Measurements from ENCODE around the gene SLC17A9.

Gene SLC17A9

GRCh38 chr20:62942456-62942855 is 10.1 kb upstream of the SLC17A9 start:
- Histone ChIP-seq H3K9ac (ENCODE audit: low read depth, low read length) (no peak overlapping the region), H3K4me1 (ENCODE audit: insufficient read depth, low read length) (peaks cover 10% of the 10 kb centered on the region), H3K27ac (ENCODE audit: low read depth, low read length) (no peak overlapping the region), H3K27me3 (ENCODE audit: insufficient read depth, low read length) (no peaks in the 10 kb centered on the region), H3K36me3 (ENCODE audit: insufficient read depth, low read length) (peaks cover 64% of the 10 kb centered on the region), H3K4me3 (ENCODE audit: low read length) (no peak overlapping the region), H3K9me3 (ENCODE audit: insufficient read depth, low read depth, low read length) (no peaks in the 10 kb centered on the region)
- 91% methylated on average over 2 of the region's 2 CpGs for WGBS

- Histone ChIP-seq H3K4me1 (ENCODE audit: insufficient read depth, low read length) (peaks cover 10% of the 10 kb centered on the region), H3K27ac (ENCODE audit: low read depth, low read length) (no peak overlapping the region), H3K9ac (ENCODE audit: low read depth, low read length) (no peak overlapping the region), H3K36me3 (ENCODE audit: insufficient read depth, low read length) (peaks cover 73% of the 10 kb centered on the region), H3K4me3 (ENCODE audit: low read length) (no peak overlapping the region), H3K27me3 (ENCODE audit: insufficient read depth, low read length) (no peaks in the 10 kb centered on the region), H3K9me3 (ENCODE audit: insufficient read depth, low read depth, low read length) (no peaks in the 10 kb centered on the region)
- WGBS, result 94% methylated on average over 14 of the region's 14 CpGs
These were observed 9.1 kb upstream of the SLC17A9 start for GRCh38 chr20:62943396-62943795.

GRCh38 chr20:62944184-62944583 is 8.3 kb upstream of the SLC17A9 start:
- H3K9ac ChIP-seq (ENCODE audit: low read depth, low read length), result no peak overlapping the region
- peaks cover 7% of the 10 kb centered on the region for H3K4me1 ChIP-seq (ENCODE audit: insufficient read depth, low read length)
- H3K9me3 ChIP-seq (ENCODE audit: insufficient read depth, low read depth, low read length), result no peaks in the 10 kb centered on the region
- H3K4me3 ChIP-seq (ENCODE audit: low read length), result no peak overlapping the region
- no peak overlapping the region for H3K27ac ChIP-seq (ENCODE audit: low read depth, low read length)
- no peaks in the 10 kb centered on the region for H3K27me3 ChIP-seq (ENCODE audit: insufficient read depth, low read length)
- peaks cover 81% of the 10 kb centered on the region for H3K36me3 ChIP-seq (ENCODE audit: insufficient read depth, low read length)
- WGBS, result 96% methylated on average over 8 of the region's 8 CpGs

- H3K9me3 ChIP-seq (ENCODE audit: insufficient read depth, low read depth, low read length), result no peaks in the 10 kb centered on the region
- H3K9ac ChIP-seq (ENCODE audit: low read depth, low read length), result no peak overlapping the region
- H3K36me3 ChIP-seq (ENCODE audit: insufficient read depth, low read length), result peaks cover 87% of the 10 kb centered on the region
- no peaks in the 10 kb centered on the region for H3K27me3 ChIP-seq (ENCODE audit: insufficient read depth, low read length)
- H3K27ac ChIP-seq (ENCODE audit: low read depth, low read length), result no peak overlapping the region
- no peak overlapping the region for H3K4me3 ChIP-seq (ENCODE audit: low read length)
- H3K4me1 ChIP-seq (ENCODE audit: insufficient read depth, low read length), result 0 out of 2 replicates have a peak, but pooled peaks cover 2% of the 10 kb centered on the region
- WGBS, result 94% methylated on average over 10 of the region's 10 CpGs
These were observed 7.8 kb upstream of the SLC17A9 start for GRCh38 chr20:62944746-62945145.

- Histone ChIP-seq H3K36me3 (ENCODE audit: insufficient read depth, low read length) (peaks cover 92% of the 10 kb centered on the region), H3K27ac (ENCODE audit: low read depth, low read length) (no peak overlapping the region), H3K9ac (ENCODE audit: low read depth, low read length) (no peak overlapping the region), H3K9me3 (ENCODE audit: insufficient read depth, low read depth, low read length) (no peaks in the 10 kb centered on the region), H3K4me3 (ENCODE audit: low read length) (no peak overlapping the region), H3K27me3 (ENCODE audit: insufficient read depth, low read length) (no peaks in the 10 kb centered on the region), H3K4me1 (ENCODE audit: insufficient read depth, low read length) (no peaks in the 10 kb centered on the region)
- 96% methylated on average over 25 of the region's 25 CpGs for WGBS
These were observed 6.7 kb upstream of the SLC17A9 start for GRCh38 chr20:62945771-62946339.

GRCh38 chr20:62946918-62947317 is 5.6 kb upstream of the SLC17A9 start:
- H3K27ac ChIP-seq (ENCODE audit: low read depth, low read length), result no peak overlapping the region
- H3K4me1 ChIP-seq (ENCODE audit: insufficient read depth, low read length), result no peaks in the 10 kb centered on the region
- no peak overlapping the region for H3K9ac ChIP-seq (ENCODE audit: low read depth, low read length)
- no peaks in the 10 kb centered on the region for H3K27me3 ChIP-seq (ENCODE audit: insufficient read depth, low read length)
- whole genome bisulfite sequencing, result 94% methylated on average over 10 of the region's 10 CpGs
- H3K4me3 ChIP-seq (ENCODE audit: low read length), result no peak overlapping the region
- H3K9me3 ChIP-seq (ENCODE audit: insufficient read depth, low read depth, low read length), result no peaks in the 10 kb centered on the region
- peaks cover 81% of the 10 kb centered on the region for H3K36me3 ChIP-seq (ENCODE audit: insufficient read depth, low read length)

GRCh38 chr20:62947532-62948300 is 4.8 kb upstream of the SLC17A9 start:
- H3K4me3 ChIP-seq (ENCODE audit: low read length), result no peak overlapping the region
- no peak overlapping the region for H3K9ac ChIP-seq (ENCODE audit: low read depth, low read length)
- no peak overlapping the region for H3K27ac ChIP-seq (ENCODE audit: low read depth, low read length)
- no peaks in the 10 kb centered on the region for H3K27me3 ChIP-seq (ENCODE audit: insufficient read depth, low read length)
- WGBS, result 90% methylated on average over 17 of the region's 17 CpGs
- peaks cover 76% of the 10 kb centered on the region for H3K36me3 ChIP-seq (ENCODE audit: insufficient read depth, low read length)
- no peaks in the 10 kb centered on the region for H3K4me1 ChIP-seq (ENCODE audit: insufficient read depth, low read length)
- no peaks in the 10 kb centered on the region for H3K9me3 ChIP-seq (ENCODE audit: insufficient read depth, low read depth, low read length)

- no peak overlapping the region for H3K27ac ChIP-seq (ENCODE audit: low read depth, low read length)
- peaks cover 8% of the 10 kb centered on the region for H3K4me1 ChIP-seq (ENCODE audit: insufficient read depth, low read length)
- H3K9ac ChIP-seq (ENCODE audit: low read depth, low read length), result no peak overlapping the region
- no peak overlapping the region for H3K4me3 ChIP-seq (ENCODE audit: low read length)
- WGBS, result 94% methylated on average over 6 of the region's 6 CpGs
- peaks cover 61% of the 10 kb centered on the region for H3K36me3 ChIP-seq (ENCODE audit: insufficient read depth, low read length)
- H3K27me3 ChIP-seq (ENCODE audit: insufficient read depth, low read length), result no peaks in the 10 kb centered on the region
- H3K9me3 ChIP-seq (ENCODE audit: insufficient read depth, low read depth, low read length), result no peaks in the 10 kb centered on the region
These were observed 3.2 kb upstream of the SLC17A9 start for GRCh38 chr20:62949153-62949821.

- Histone ChIP-seq H3K9me3 (ENCODE audit: insufficient read depth, low read depth, low read length) (no peaks in the 10 kb centered on the region), H3K4me3 (ENCODE audit: low read length) (no peak overlapping the region), H3K9ac (ENCODE audit: low read depth, low read length) (no peak overlapping the region), H3K36me3 (ENCODE audit: insufficient read depth, low read length) (peaks cover 54% of the 10 kb centered on the region), H3K27ac (ENCODE audit: low read depth, low read length) (no peak overlapping the region), H3K27me3 (ENCODE audit: insufficient read depth, low read length) (no peaks in the 10 kb centered on the region), H3K4me1 (ENCODE audit: insufficient read depth, low read length) (peaks cover 8% of the 10 kb centered on the region)
- 93% methylated on average over 12 of the region's 12 CpGs for WGBS
These were observed 2.5 kb upstream of the SLC17A9 start for GRCh38 chr20:62949962-62950361.

- Histone ChIP-seq H3K36me3 (ENCODE audit: insufficient read depth, low read length) (peaks cover 46% of the 10 kb centered on the region), H3K9ac (ENCODE audit: low read depth, low read length) (no peak overlapping the region), H3K4me3 (ENCODE audit: low read length) (no peak overlapping the region), H3K27me3 (ENCODE audit: insufficient read depth, low read length) (no peaks in the 10 kb centered on the region), H3K4me1 (ENCODE audit: insufficient read depth, low read length) (peaks cover 8% of the 10 kb centered on the region), H3K27ac (ENCODE audit: low read depth, low read length) (no peak overlapping the region), H3K9me3 (ENCODE audit: insufficient read depth, low read depth, low read length) (no peaks in the 10 kb centered on the region)
- WGBS, result 97% methylated on average over 8 of the region's 8 CpGs
These were observed 1.8 kb upstream of the SLC17A9 start for GRCh38 chr20:62950741-62951140.

GRCh38 chr20:62951143-62951895 is 1.2 kb upstream of the SLC17A9 start:
- Histone ChIP-seq H3K9ac (ENCODE audit: low read depth, low read length) (no peak overlapping the region), H3K4me1 (ENCODE audit: insufficient read depth, low read length) (peaks cover 8% of the 10 kb centered on the region), H3K9me3 (ENCODE audit: insufficient read depth, low read depth, low read length) (no peaks in the 10 kb centered on the region), H3K4me3 (ENCODE audit: low read length) (no peak overlapping the region), H3K27ac (ENCODE audit: low read depth, low read length) (no peak overlapping the region), H3K36me3 (ENCODE audit: insufficient read depth, low read length) (peaks cover 40% of the 10 kb centered on the region), H3K27me3 (ENCODE audit: insufficient read depth, low read length) (no peaks in the 10 kb centered on the region)
- WGBS, result 89% methylated on average over 11 of the region's 11 CpGs
